Measurements from ENCODE around the gene IPPK.
"Not testable (repeated sequence)": the region's sequence is repeated elsewhere in the genome, so short reads cannot be mapped to it uniquely, and the experiment has no call there.

IPPK gene

GRCh38 chr9:92639124-92639523 is 30.8 kb downstream of the IPPK start:
- no peak for DNase-seq (ENCODE audit: low read depth in 4 of 4, low spot score in 1 of 4)

GRCh38 chr9:92638621-92639101 is 31.3 kb downstream of the IPPK start:
- no peak for DNase-seq (ENCODE audit: low read depth in 4 of 4, low spot score in 1 of 4)

- no peak for DNase-seq (ENCODE audit: low read depth in 4 of 4, low spot score in 1 of 4)
Observed at GRCh38 chr9:92637886-92638620, 31.9 kb downstream of the IPPK start.

- no peak for DNase-seq (ENCODE audit: low read depth in 4 of 4, low spot score in 1 of 4)
Observed at GRCh38 chr9:92637326-92637725, 32.6 kb downstream of the IPPK start.

- no peak for DNase-seq (ENCODE audit: low read depth in 4 of 4, low spot score in 1 of 4)
Observed at GRCh38 chr9:92636627-92637026, 33.3 kb downstream of the IPPK start.

- DNase-seq (ENCODE audit: low read depth in 4 of 4, low spot score in 1 of 4) = no peak
Observed at GRCh38 chr9:92635760-92636159, 34.2 kb downstream of the IPPK start.

- peak; percentile 30 to 45 (median 44) for DNase-seq (ENCODE audit: low read depth in 4 of 4, low spot score in 1 of 4)
Observed at GRCh38 chr9:92634712-92635605, 35.0 kb downstream of the IPPK start.

GRCh38 chr9:92633614-92634278 is 36.2 kb downstream of the IPPK start:
- DNase-seq (ENCODE audit: low read depth in 4 of 4, low spot score in 1 of 4) = no peak

GRCh38 chr9:92632641-92633040 is 37.3 kb downstream of the IPPK start:
- DNase-seq (ENCODE audit: low read depth in 4 of 4, low spot score in 1 of 4) = no peak

- DNase-seq (ENCODE audit: low read depth in 4 of 4, low spot score in 1 of 4) = no peak
Observed at GRCh38 chr9:92631452-92632343, 38.2 kb downstream of the IPPK start.

- DNase-seq (ENCODE audit: low read depth in 4 of 4, low spot score in 1 of 4) = no peak
Observed at GRCh38 chr9:92627651-92628050, 42.3 kb downstream of the IPPK start.

- DNase-seq (ENCODE audit: low read depth in 4 of 4, low spot score in 1 of 4) = no peak
Observed at GRCh38 chr9:92626484-92626883, 43.4 kb downstream of the IPPK start.

GRCh38 chr9:92623936-92624335 is 46.0 kb downstream of the IPPK start:
- DNase-seq (ENCODE audit: low read depth in 4 of 4, low spot score in 1 of 4) = not testable (repeated sequence)

GRCh38 chr9:92620845-92621244 is 49.1 kb downstream of the IPPK start:
- no peak for DNase-seq (ENCODE audit: low read depth in 4 of 4, low spot score in 1 of 4)

- DNase-seq (ENCODE audit: low read depth in 4 of 4, low spot score in 1 of 4) = no peak
Observed at GRCh38 chr9:92619601-92620300, 50.2 kb downstream of the IPPK start.

GRCh38 chr9:92618633-92619225 is 51.2 kb downstream of the IPPK start:
- no peak for DNase-seq (ENCODE audit: low read depth in 4 of 4, low spot score in 1 of 4)

GRCh38 chr9:92617951-92618510 is 51.9 kb downstream of the IPPK start:
- no peak for DNase-seq (ENCODE audit: low read depth in 4 of 4, low spot score in 1 of 4)

GRCh38 chr9:92617195-92617813 is 52.6 kb downstream of the IPPK start:
- DNase-seq (ENCODE audit: low read depth in 4 of 4, low spot score in 1 of 4) = no peak

- no peak for DNase-seq (ENCODE audit: low read depth in 4 of 4, low spot score in 1 of 4)
Observed at GRCh38 chr9:92616655-92617111, 53.2 kb downstream of the IPPK start.
